LNCaP clone FGC (cell line): Measurements from ENCODE around the gene ARHGEF28.

Experiments used
- DNase-seq: peaks from one replicate; pipeline ENCODE4 v3.0.0-alpha.2; 2011; ENCODE audit warnings: low read depth
- H3K4me3 ChIP-seq: 2 replicates; pipeline ENCODE4 v1.5.1; 2011; ENCODE audit warnings: mild to moderate bottlenecking, low read depth, low read length, control low read depth
- CTCF ChIP-seq: IDR thresholded peaks from 2 replicates; pipeline ENCODE4 v1.5.1; 2012; ENCODE audit warnings: mild to moderate bottlenecking; ENCODE audit not compliant: control insufficient read depth, insufficient read depth; ENCODE audit errors: extremely low read depth

ARHGEF28 gene

GRCh38 chr5:73853091-73853490 lies 227.1 kb downstream of the ARHGEF28 start:
- no peak for TF ChIP-seq CTCF
- H3K4me3 ChIP-seq, result no peak overlapping the region
- no peak for DNase-seq

- no peak for TF ChIP-seq CTCF
- no peak for DNase-seq
- no peak overlapping the region for H3K4me3 ChIP-seq
Observed at GRCh38 chr5:73856997-73857396, 231.0 kb downstream of the ARHGEF28 start.

- TF ChIP-seq CTCF, result no peak
- no peak for DNase-seq
- H3K4me3 ChIP-seq, result no peak overlapping the region
Observed at GRCh38 chr5:73857446-73857845, 231.4 kb downstream of the ARHGEF28 start.

- DNase-seq, result no peak
- TF ChIP-seq CTCF, result no peak
- no peak overlapping the region for H3K4me3 ChIP-seq
Observed at GRCh38 chr5:73858054-73858453, 232.1 kb downstream of the ARHGEF28 start.

GRCh38 chr5:73858776-73859175 lies 232.8 kb downstream of the ARHGEF28 start:
- no peak for TF ChIP-seq CTCF
- H3K4me3 ChIP-seq, result no peak overlapping the region
- DNase-seq, result no peak

- no peak for TF ChIP-seq CTCF
- H3K4me3 ChIP-seq, result no peak overlapping the region
- DNase-seq, result no peak
Observed at GRCh38 chr5:73859696-73860095, 233.7 kb downstream of the ARHGEF28 start.

- TF ChIP-seq CTCF, result no peak
- no peak for DNase-seq
Observed at GRCh38 chr5:73861313-73861988, 235.5 kb downstream of the ARHGEF28 start.

More at GRCh38 chr5:73861313-73861988, 235.5 kb downstream of the ARHGEF28 start:
- H3K4me3 ChIP-seq, result no peak overlapping the region
